PC-3 (cell line): ENCODE data around the gene SEPTIN12. TPM values are rescaled to one million over a fixed set of nuclear protein-coding genes. Genes with fewer than 3 reads are reported as not detected.

Source experiments
- ATAC-seq: fragments of 200-7000 bp; cut with Tn5 transposase; 2 replicates; pipeline ENCODE4 v1.9.1; 2020; ENCODE audit warnings: mild to moderate bottlenecking, moderate library complexity
- BruUV-seq: library from RNA; stranded (reverse); fragments of 400-500 nt; replicated peaks from 2 replicates; lab custom pipeline; 2021; lab: Mats Ljungman, UMichigan
- CTCF ChIA-PET: fragments of 300-600 bp; sonication (Branson Sonifier 250); formaldehyde crosslinking; loops from one replicate; lab custom pipeline; 2022; ENCODE audit warnings: antibody characterized with exemption; lab: Charles Lee
- POLR2A ChIA-PET: fragments of 300-600 bp; sonication (Branson Sonifier 250); formaldehyde crosslinking; loops from one replicate; lab custom pipeline; 2022; ENCODE audit warnings: antibody characterized with exemption; ENCODE audit not compliant: unreplicated experiment; lab: Charles Lee
- DNase-seq: peaks from one replicate; pipeline ENCODE4 v3.0.0-alpha.2; 2015
- H2AFZ ChIP-seq: fragments of 300-600 bp; sonication (generic); 2 replicates; pipeline ENCODE4 v1.6.0; 2016; ENCODE audit warnings: antibody characterized with exemption, low read length
- H3F3A ChIP-seq: fragments of 300-600 bp; sonication (generic); one replicate; pipeline ENCODE4 v1.6.0; 2017; ENCODE audit warnings: antibody characterized with exemption, low read length, control low read depth, mild to moderate bottlenecking; ENCODE audit not compliant: unreplicated experiment
- H3K27ac ChIP-seq: fragments of 300-600 bp; sonication (generic); 2 replicates; pipeline ENCODE4 v1.5.1; 2016; ENCODE audit warnings: mild to moderate bottlenecking, low read length
- H3K27me3 ChIP-seq: fragments of 300-600 bp; sonication (generic); 2 replicates; pipeline ENCODE4 v1.6.1; 2016; ENCODE audit warnings: low read length, mixed read lengths
- H3K36me3 ChIP-seq: fragments of 300-600 bp; sonication (generic); 2 replicates; pipeline ENCODE4 v1.6.1; 2016; ENCODE audit warnings: low read depth, mixed run types, low read length, mixed read lengths
- H3K4me1 ChIP-seq: fragments of 300-600 bp; sonication (generic); 2 replicates; pipeline ENCODE4 v1.5.1; 2016; ENCODE audit warnings: low read length; ENCODE audit not compliant: insufficient read depth
- H3K4me2 ChIP-seq: fragments of 300-600 bp; sonication (generic); 2 replicates; pipeline ENCODE4 v1.6.0; 2016; ENCODE audit warnings: low read length
- H3K4me3 ChIP-seq: fragments of 300-600 bp; sonication (generic); 2 replicates; pipeline ENCODE4 v1.5.1; 2016; ENCODE audit warnings: mild to moderate bottlenecking, low read length, mixed read lengths
- H3K79me2 ChIP-seq: fragments of 300-600 bp; sonication (generic); 2 replicates; pipeline ENCODE4 v1.6.1; 2017; ENCODE audit warnings: low read length, mixed read lengths
- H3K9ac ChIP-seq: fragments of 300-600 bp; sonication (generic); 2 replicates; pipeline ENCODE4 v1.6.0; 2016; ENCODE audit warnings: mild to moderate bottlenecking, low read length
- H3K9me2 ChIP-seq: fragments of 300-600 bp; sonication (generic); replicated peaks from 2 replicates; pipeline ENCODE4 v1.6.1; 2016; ENCODE audit warnings: mixed run types, low read length, mixed read lengths
- H3K9me3 ChIP-seq: fragments of 300-600 bp; sonication (generic); 2 replicates; pipeline ENCODE4 v1.6.1; 2016; ENCODE audit warnings: low read length, mixed read lengths
- H4K20me1 ChIP-seq: fragments of 300-600 bp; sonication (generic); 2 replicates; pipeline ENCODE4 v1.6.1; 2016; ENCODE audit warnings: low read length, mixed read lengths
- EZH2 ChIP-seq: fragments of 300-600 bp; sonication (generic); IDR thresholded peaks from one replicate; pipeline ENCODE4 v1.6.1; 2017; ENCODE audit warnings: antibody characterized with exemption, mild to moderate bottlenecking, low read length; ENCODE audit not compliant: unreplicated experiment
- EZH2phosphoT487 ChIP-seq: fragments of 300-600 bp; sonication (generic); IDR thresholded peaks from 2 replicates; pipeline ENCODE4 v1.6.1; 2018; ENCODE audit warnings: mild to moderate bottlenecking, antibody characterized with exemption, low read length, borderline replicate concordance
- intact Hi-C: fragments of 100-400 bp; cut with micrococcal nuclease; formaldehyde crosslinking; loops from 2 replicates; pipeline ENCODE4 v1.9.0; 2023
- total RNA-seq: library from RNA; depleted of rRNA; stranded (reverse); fragments of >200 nt; gene quantifications from 2 replicates; pipeline ENCODE4 v1.2.3, GENCODE V29; 2014
- TF ChIP-seq, protein P1 (sequence below): fragments of 300-600 bp; sonication (generic); conservative IDR thresholded peaks from 2 replicates; pipeline ENCODE4 v1.5.1; 2017; ENCODE audit warnings: antibody characterized with exemption, low read depth, mild to moderate bottlenecking, low read length

The SEPTIN12 gene
- total RNA-seq, 1 experiment from 2014 or later, result not detected

- H3K4me2 ChIP-seq, result no peak overlapping the region
- 0 out of 2 replicates have a peak, but pooled peaks cover 9% of the 10 kb centered on the region for H3K79me2 ChIP-seq
- H3K27me3 ChIP-seq, result no peaks in the 10 kb centered on the region
- DNase-seq, result no peak
- BruUV-seq, result no TSS peak
- intact Hi-C loops, result no loop called here
- no peaks in the 10 kb centered on the region for H4K20me1 ChIP-seq
- H3K9ac ChIP-seq, result no peak overlapping the region
- no peak for ATAC-seq
- H2AFZ ChIP-seq, result no peak overlapping the region
- no peaks in the 10 kb centered on the region for H3K4me1 ChIP-seq
- peaks cover 22% of the 10 kb centered on the region; the same call in 1 of the 2 replicates for H3K36me3 ChIP-seq
- POLR2A ChIA-PET, result no interaction called here
- H3K9me2 ChIP-seq, result no peaks in the 10 kb centered on the region
- no peaks in the 10 kb centered on the region for H3F3A ChIP-seq
- no peak overlapping the region for H3K27ac ChIP-seq
- no peaks in the 10 kb centered on the region for H3K9me3 ChIP-seq
- CTCF ChIA-PET, result no interaction called here
- no peak overlapping the region for H3K4me3 ChIP-seq
- TF ChIP-seq, protein P1, sequence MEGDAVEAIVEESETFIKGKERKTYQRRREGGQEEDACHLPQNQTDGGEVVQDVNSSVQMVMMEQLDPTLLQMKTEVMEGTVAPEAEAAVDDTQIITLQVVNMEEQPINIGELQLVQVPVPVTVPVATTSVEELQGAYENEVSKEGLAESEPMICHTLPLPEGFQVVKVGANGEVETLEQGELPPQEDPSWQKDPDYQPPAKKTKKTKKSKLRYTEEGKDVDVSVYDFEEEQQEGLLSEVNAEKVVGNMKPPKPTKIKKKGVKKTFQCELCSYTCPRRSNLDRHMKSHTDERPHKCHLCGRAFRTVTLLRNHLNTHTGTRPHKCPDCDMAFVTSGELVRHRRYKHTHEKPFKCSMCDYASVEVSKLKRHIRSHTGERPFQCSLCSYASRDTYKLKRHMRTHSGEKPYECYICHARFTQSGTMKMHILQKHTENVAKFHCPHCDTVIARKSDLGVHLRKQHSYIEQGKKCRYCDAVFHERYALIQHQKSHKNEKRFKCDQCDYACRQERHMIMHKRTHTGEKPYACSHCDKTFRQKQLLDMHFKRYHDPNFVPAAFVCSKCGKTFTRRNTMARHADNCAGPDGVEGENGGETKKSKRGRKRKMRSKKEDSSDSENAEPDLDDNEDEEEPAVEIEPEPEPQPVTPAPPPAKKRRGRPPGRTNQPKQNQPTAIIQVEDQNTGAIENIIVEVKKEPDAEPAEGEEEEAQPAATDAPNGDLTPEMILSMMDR, result no peak
Observed at GRCh38 chr16:4830408-4830807, 42.3 kb upstream of the SEPTIN12 start.

DNA sequence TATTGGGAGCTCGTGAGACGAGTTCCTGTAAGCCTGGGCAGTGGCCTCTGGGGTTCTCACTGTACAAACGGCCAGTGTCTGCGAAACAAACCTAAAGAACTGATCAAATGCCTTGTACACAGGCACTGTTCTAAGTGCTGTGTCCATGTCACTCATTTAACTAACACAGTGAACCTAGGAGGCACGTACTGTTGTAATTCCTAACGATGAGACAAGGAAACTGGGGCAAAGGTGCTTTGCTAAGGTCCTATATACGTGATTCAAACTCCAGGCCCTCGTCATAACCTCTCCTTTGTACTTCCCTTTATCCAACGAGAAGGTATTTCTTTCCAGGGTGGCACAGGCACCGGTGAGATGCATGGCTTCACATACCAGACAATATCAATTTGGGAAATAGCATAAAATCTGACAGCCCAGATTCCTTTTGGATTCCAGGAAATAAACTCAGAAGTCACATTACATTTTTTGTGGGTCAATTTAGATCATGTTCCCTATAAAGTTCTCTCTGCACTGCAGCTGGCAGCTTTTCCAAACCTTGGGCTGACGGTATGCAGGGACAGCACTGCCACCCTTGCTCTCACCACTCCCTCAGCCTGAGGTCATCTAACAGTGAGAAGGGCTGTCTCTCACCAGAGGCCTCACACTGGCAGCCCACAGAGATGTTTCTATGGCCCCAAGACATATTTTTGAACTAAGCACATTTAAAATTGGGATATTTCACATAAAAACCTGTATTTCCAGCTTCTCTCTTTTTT, 40.6 kb upstream of the SEPTIN12 start:
- H3K36me3 ChIP-seq, result peaks cover 23% of the 10 kb centered on the region; the same call in 1 of the 2 replicates
- CTCF ChIA-PET, result no interaction called here

GRCh38 chr16:4826980-4827379, 38.8 kb upstream of the SEPTIN12 start:
- no peak overlapping the region for H3K9ac ChIP-seq
- H3K27ac ChIP-seq, result no peak overlapping the region
- H3K9me2 ChIP-seq, result no peaks in the 10 kb centered on the region
- H3K79me2 ChIP-seq, result no peaks in the 10 kb centered on the region
- H3K4me2 ChIP-seq, result no peak overlapping the region
- H3K27me3 ChIP-seq, result no peaks in the 10 kb centered on the region
- DNase-seq (no peak), ATAC-seq (no peak)
- H3F3A ChIP-seq, result no peaks in the 10 kb centered on the region
- no peak overlapping the region for H3K4me3 ChIP-seq
- BruUV-seq, result no TSS peak
- TF ChIP-seq EZH2phosphoT487 (no peak), EZH2 (no peak)
- TF ChIP-seq, protein P1, result no peak
- ChIA-PET CTCF (no interaction called here), POLR2A (no interaction called here)
- H3K4me1 ChIP-seq, result no peaks in the 10 kb centered on the region
- peaks cover 26% of the 10 kb centered on the region; the same call in 1 of the 2 replicates for H3K36me3 ChIP-seq
- H2AFZ ChIP-seq, result no peak overlapping the region
- no peaks in the 10 kb centered on the region for H3K9me3 ChIP-seq
- intact Hi-C loops, result no loop called here
- H4K20me1 ChIP-seq, result no peaks in the 10 kb centered on the region

More for the DNA sequence above, 40.6 kb upstream of the SEPTIN12 start:
- H3K9me2 ChIP-seq, result no peaks in the 10 kb centered on the region
- POLR2A ChIA-PET, result no interaction called here
- no peaks in the 10 kb centered on the region for H4K20me1 ChIP-seq
- intact Hi-C loops, result no loop called here
- H3K9me3 ChIP-seq, result no peaks in the 10 kb centered on the region
- H3K4me1 ChIP-seq, result no peaks in the 10 kb centered on the region
- no peaks in the 10 kb centered on the region for H3K79me2 ChIP-seq
- H3F3A ChIP-seq, result no peaks in the 10 kb centered on the region
- H3K4me3 ChIP-seq, result no peak overlapping the region
- H3K4me2 ChIP-seq, result no peak overlapping the region
- no peak overlapping the region for H3K9ac ChIP-seq
- H3K27ac ChIP-seq, result no peak overlapping the region
- no peaks in the 10 kb centered on the region for H3K27me3 ChIP-seq
- ATAC-seq (no peak), DNase-seq (no peak)
- no TSS peak for BruUV-seq
- no peak for TF ChIP-seq EZH2
- no peak for TF ChIP-seq EZH2phosphoT487
- TF ChIP-seq, protein P1, result no peak
- no peak overlapping the region for H2AFZ ChIP-seq
